HepG2 (cell line): ENCODE results near the gene NTM. TPM values are rescaled to one million over a fixed set of nuclear protein-coding genes. Genes with fewer than 3 reads are reported as not detected.

Source experiments
- ATAC-seq: fragments of 200-7000 bp; cut with Tn5 transposase; 3 replicates; pipeline ENCODE4 v1.9.1; 2020; ENCODE audit warnings: mild to moderate bottlenecking, moderate library complexity
- BruUV-seq: library from RNA; stranded (reverse); fragments of 400-500 nt; replicated peaks from 2 replicates; lab custom pipeline; 2021; lab: Mats Ljungman, UMichigan
- CTCF ChIA-PET: fragments of 300-600 bp; formaldehyde crosslinking; extraction: SDS; loops from one replicate; lab custom pipeline; 2021; ENCODE audit warnings: low total read pairs, inconsistent platforms, low intra/inter-chr PET ratio; lab: Yijun Ruan, JAX
- POLR2A ChIA-PET: fragments of 350-600 bp; sonication (Branson Sonifier 250); formaldehyde crosslinking; loops from one replicate; lab custom pipeline; 2020; ENCODE audit warnings: antibody characterized with exemption, inconsistent platforms; lab: Yijun Ruan, JAX
- DNase-seq: peaks from one replicate; pipeline ENCODE4 v3.0.0-alpha.2; 2015; ENCODE audit warnings: low spot score
- FAIRE-seq: peaks from 3 replicates; lab custom pipeline; 2011; peaks lifted over from hg19 to GRCh38; lab: Jason Lieb, UNC
- H2AFZ ChIP-seq: one replicate; pipeline ENCODE4 v1.6.1; 2011; ENCODE audit warnings: low read length, inconsistent platforms
- H3K27ac ChIP-seq: fragments of 300-600 bp; 3 replicates; pipeline ENCODE4 v1.8.0; 2011; ENCODE audit warnings: mixed run types, mild to moderate bottlenecking, mixed read lengths, low read length, inconsistent platforms; ENCODE audit not compliant: insufficient read depth; ENCODE audit errors: extremely low read length
- H3K27me3 ChIP-seq, 2 experiments: fragments of 200-600 bp in 1 of 2; 2 replicates in 1 of 2; 3 replicates in 1 of 2; pipeline versions ENCODE4 v1.6.0 to v1.8.0; 2011; ENCODE audit warnings: low read length in 2 of 2, mild to moderate bottlenecking in 2 of 2, moderate library complexity in 2 of 2, inconsistent platforms in 1 of 2; ENCODE audit not compliant: insufficient read depth in 2 of 2, control insufficient read depth in 1 of 2
- H3K36me3 ChIP-seq, 2 experiments: fragments of 200-600 bp in 1 of 2; replicated peaks in 1 of 2; 2 replicates in 1 of 2; 3 replicates in 1 of 2; pipeline versions ENCODE4 v1.5.1 to v1.8.0; 2011; ENCODE audit warnings: low read length in 2 of 2, inconsistent platforms in 1 of 2; ENCODE audit not compliant: insufficient read depth in 2 of 2, control insufficient read depth in 1 of 2
- H3K4me1 ChIP-seq: 2 replicates; pipeline ENCODE4 v1.5.1; 2012; ENCODE audit warnings: low read length, inconsistent platforms; ENCODE audit not compliant: insufficient read depth
- H3K4me2 ChIP-seq: 2 replicates; pipeline ENCODE4 v1.6.0; 2011; ENCODE audit warnings: low read depth, low read length, inconsistent platforms
- H3K4me3 ChIP-seq, 3 experiments: fragments of 200-600 bp in 1 of 3; sonication (generic), shearing (Covaris generic) in 1 of 3; replicated peaks in 1 of 3; 2 replicates each; pipeline ENCODE4 v1.5.1; 2011 to 2016; ENCODE audit warnings: low read length in 3 of 3, inconsistent platforms in 2 of 3, low read depth in 2 of 3, mild to moderate bottlenecking in 2 of 3, control low read depth in 1 of 3, mixed read lengths in 1 of 3; ENCODE audit not compliant: insufficient read depth in 1 of 3
- H3K79me2 ChIP-seq: one replicate; pipeline ENCODE4 v1.6.1; 2011; ENCODE audit warnings: low read length, inconsistent platforms; ENCODE audit not compliant: insufficient read depth
- H3K9ac ChIP-seq: 2 replicates; pipeline ENCODE4 v1.6.0; 2011; ENCODE audit warnings: mild to moderate bottlenecking, low read depth, low read length, inconsistent platforms; ENCODE audit not compliant: insufficient read depth
- H3K9me3 ChIP-seq: 2 replicates; pipeline ENCODE4 v1.5.1; 2012; ENCODE audit warnings: mild to moderate bottlenecking, low read length
- H4K20me1 ChIP-seq: 2 replicates; pipeline ENCODE4 v1.6.0; 2011; ENCODE audit warnings: inconsistent platforms, mild to moderate bottlenecking, low read length, moderate library complexity; ENCODE audit not compliant: insufficient read depth
- FOSL1 ChIP-seq: sonication (generic); formaldehyde crosslinking; IDR thresholded peaks from 2 replicates; pipeline ENCODE4 v1.9.0; 2021; ENCODE audit warnings: missing genetic modification reagents, borderline replicate concordance
- FOXJ3 ChIP-seq: sonication (generic); formaldehyde crosslinking; IDR thresholded peaks from 2 replicates; pipeline ENCODE4 v1.4.0; 2020; ENCODE audit warnings: missing genetic modification reagents, mild to moderate bottlenecking, borderline replicate concordance
- FOXM1 ChIP-seq: sonication (generic); formaldehyde crosslinking; IDR thresholded peaks from 2 replicates; pipeline ENCODE4 v1.5.0; 2020; ENCODE audit warnings: missing genetic modification reagents
- KAT8 ChIP-seq: IDR thresholded peaks from 2 replicates; pipeline ENCODE4 v1.6.1; 2016; ENCODE audit warnings: missing genetic modification reagents, missing compliant biosample characterization
- MAZ ChIP-seq, 2 experiments: sonication (generic) in 1 of 2; formaldehyde crosslinking in 1 of 2; IDR thresholded peaks; 2 replicates each; pipeline versions ENCODE4 v1.5.0 to v1.6.1; 2012 to 2020; ENCODE audit warnings: low read depth in 2 of 2, mild to moderate bottlenecking in 2 of 2, borderline replicate concordance in 1 of 2, improper control_type of control experiment in 1 of 2, low read length in 1 of 2, missing genetic modification reagents in 1 of 2, moderate library complexity in 1 of 2
- RFX1 ChIP-seq: fragments of 450-650 bp; IDR thresholded peaks from 2 replicates; pipeline ENCODE4 v1.6.1; 2017
- ZNF296 ChIP-seq: sonication (generic); formaldehyde crosslinking; conservative IDR thresholded peaks from 2 replicates; pipeline ENCODE4 v1.5.0; 2020; ENCODE audit warnings: mild to moderate bottlenecking, missing genetic modification reagents
- ZNF337 ChIP-seq: sonication (generic); formaldehyde crosslinking; IDR thresholded peaks from 2 replicates; pipeline ENCODE4 v1.5.1; 2020; ENCODE audit warnings: missing genetic modification reagents, low read depth, mild to moderate bottlenecking, borderline replicate concordance
- ZSCAN25 ChIP-seq: sonication (generic); formaldehyde crosslinking; IDR thresholded peaks from 2 replicates; pipeline ENCODE4 v1.8.0; 2022; ENCODE audit warnings: mild to moderate bottlenecking, missing genetic modification reagents
- WGBS: methylation state at CpG from one replicate; pipeline ENCODE4 v1.1.6; 2017; ENCODE audit warnings: low lambda C conversion rate; 5-methylcytosine and 5-hydroxymethylcytosine counted together
- in situ Hi-C: cut with HindIII; loops from 2 replicates; pipeline ENCODE4 v1.10.0; 2017; ENCODE audit warnings: low pct_unique_long_range_greater_than_20kb; ENCODE audit not compliant: extremely low pct_ligation_motif_present
- intact Hi-C: fragments of 100-400 bp; cut with micrococcal nuclease; formaldehyde crosslinking; loops from one replicate; pipeline ENCODE4 v1.10.0; 2022; ENCODE audit not compliant: unreplicated experiment
- polyA plus RNA-seq, 8 experiments: library from polyadenylated mRNA; depleted of rRNA in 3 of 8; stranded (reverse) in 7 of 8; unstranded in 1 of 8; fragments of >200 nt; fragmentation: Illumina TruSeq in 4 of 8; extraction: Trizol in 4 of 8; gene quantifications; 2 replicates each; pipeline versions ENCODE4 v1.2.1 to v1.2.3, GENCODE V29; 2011 to 2016; ENCODE audit warnings: low read depth in 4 of 8, missing spikeins in 1 of 8, mixed read lengths in 1 of 8; ENCODE audit not compliant: insufficient read depth in 1 of 8
- total RNA-seq, 5 experiments: library from RNA; depleted of rRNA; stranded (reverse); fragments of >200 nt; fragmentation: Illumina TruSeq; extraction: Trizol; gene quantifications; 2 replicates each; pipeline ENCODE4 v1.2.3, GENCODE V29; 2016; ENCODE audit warnings: low read depth in 1 of 5
- TF ChIP-seq, protein P1 (sequence below): sonication (generic); formaldehyde crosslinking; IDR thresholded peaks from 2 replicates; pipeline ENCODE4 v1.4.0; 2020; ENCODE audit warnings: missing genetic modification reagents

The NTM gene
- total and polyA plus RNA-seq, 2 of the 13 experiments (the other 11 are each of a cell fraction or from before 2014, with no cell fraction given), result not detected

DNA sequence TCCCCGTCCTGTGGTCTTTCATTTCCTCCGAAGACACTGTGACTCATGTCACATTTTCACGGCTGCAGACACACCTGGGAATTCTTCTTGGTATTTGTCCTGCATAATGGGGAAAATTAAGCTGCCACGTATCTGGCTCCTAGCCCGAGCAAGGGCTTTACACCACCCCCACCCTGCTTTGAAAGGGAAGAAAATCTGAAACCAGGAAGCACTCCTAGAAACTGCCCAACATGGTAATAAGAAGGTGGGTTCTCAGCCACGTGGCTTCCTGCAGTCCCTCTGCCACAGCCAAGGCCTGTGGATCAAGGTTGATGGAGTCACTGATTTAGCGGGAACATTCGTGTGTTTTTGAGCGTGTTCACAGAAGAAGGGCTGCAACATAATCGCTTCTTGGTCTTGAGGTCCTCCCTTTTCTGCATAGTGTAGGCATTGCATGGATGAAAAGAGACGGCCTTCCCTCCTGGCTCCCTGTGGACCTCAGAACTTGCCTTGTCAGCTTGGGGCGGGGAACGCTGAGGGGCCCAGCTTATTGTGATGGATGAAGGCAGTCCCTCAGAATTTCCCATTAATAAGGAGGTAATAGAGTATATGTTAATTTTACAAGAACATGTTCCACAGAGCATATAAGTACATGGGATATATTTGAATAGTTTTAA lies 292.0 kb downstream of the NTM start:
- DNase-seq (no peak), FAIRE-seq (no peak), ATAC-seq (no peak)
- Histone ChIP-seq H3K4me2 (no peak overlapping the region), H3K4me1 (no peaks in the 10 kb centered on the region), H4K20me1 (no peaks in the 10 kb centered on the region), H3K4me3 (no peak overlapping the region), H2AFZ (no peak overlapping the region), H3K36me3 (no peaks in the 10 kb centered on the region), H3K9me3 (no peaks in the 10 kb centered on the region), H3K27me3 (peaks cover 5 to 38% of the 10 kb centered on the region in 2 experiments), H3K79me2 (no peaks in the 10 kb centered on the region), H3K27ac (no peak overlapping the region), H3K9ac (no peak overlapping the region)
- 23% methylated on average over 13 of the region's 13 CpGs for WGBS
- ChIA-PET POLR2A (no interaction called here), CTCF (no interaction called here)
- in situ Hi-C loops (no loop called here), intact Hi-C loops (no loop called here)
- TF ChIP-seq, protein P1, sequence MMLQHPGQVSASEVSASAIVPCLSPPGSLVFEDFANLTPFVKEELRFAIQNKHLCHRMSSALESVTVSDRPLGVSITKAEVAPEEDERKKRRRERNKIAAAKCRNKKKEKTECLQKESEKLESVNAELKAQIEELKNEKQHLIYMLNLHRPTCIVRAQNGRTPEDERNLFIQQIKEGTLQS (CRISPR knock-in tag), result no peak
- TF ChIP-seq KAT8 (no peak), FOXM1 (CRISPR knock-in tag) (no peak), FOSL1 (CRISPR knock-in tag) (no peak), ZNF337 (no peak), FOXJ3 (CRISPR knock-in tag) (no peak), ZSCAN25 (CRISPR knock-in tag) (no peak), MAZ (IDR thresholded peaks at IDR 0.05; ENCODE audit: borderline replicate concordance, low read depth, low read length) (no peak), MAZ (CRISPR knock-in tag; IDR thresholded peaks at IDR 0.05; ENCODE audit: low read depth) (no peak), RFX1 (no peak), ZNF296 (CRISPR knock-in tag) (no peak)
- BruUV-seq, result no TSS peak
